ENCODE measurements around the gene TUBAL3.

DNA sequence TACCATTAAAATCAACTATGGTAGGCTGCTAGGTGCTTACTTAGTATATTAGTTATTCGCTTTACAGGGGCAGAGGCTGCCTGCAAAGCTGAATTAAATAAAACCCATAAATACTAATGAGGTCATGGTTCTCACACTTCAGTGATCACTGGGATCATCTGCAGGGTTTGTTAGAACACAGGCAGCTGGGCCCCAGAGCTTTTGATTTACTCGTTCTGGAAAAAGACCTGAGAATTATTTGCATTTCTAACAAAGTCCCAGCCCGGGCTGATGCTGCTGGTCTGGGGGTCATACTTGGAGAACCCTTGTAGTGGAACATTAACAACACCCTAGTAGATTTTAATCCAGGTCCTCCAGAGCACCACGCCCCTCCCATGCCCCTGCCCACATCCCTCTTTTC, 31.3 kb downstream of the TUBAL3 start:
- TF ChIP-seq POLR2AphosphoS5 (IDR thresholded peaks at IDR 0.05), result no peak
- no peak for TF ChIP-seq CTCF (IDR thresholded peaks at IDR 0.05)
- TF ChIP-seq POLR2A (IDR thresholded peaks at IDR 0.05), result no peak
